Measurements from ENCODE around the gene NR1D2.

Gene NR1D2

GRCh38 chr3:23932571-23932970 is 12.5 kb upstream of the NR1D2 start:
- no peak for DNase-seq (ENCODE audit: low read depth)
- H3K4me3 ChIP-seq (ENCODE audit: low read depth, low read length): no peak overlapping the region
- no peak for TF ChIP-seq CTCF (IDR thresholded peaks at IDR 0.05; ENCODE audit: insufficient read depth, low read depth, low read length, missing control alignments)

GRCh38 chr3:23934253-23934652 is 10.8 kb upstream of the NR1D2 start:
- no peak for TF ChIP-seq CTCF (IDR thresholded peaks at IDR 0.05; ENCODE audit: insufficient read depth, low read depth, low read length, missing control alignments)
- DNase-seq (ENCODE audit: low read depth): no peak

GRCh38 chr3:23937296-23937695 is 7.8 kb upstream of the NR1D2 start:
- no peak for DNase-seq (ENCODE audit: low read depth)
- TF ChIP-seq CTCF (IDR thresholded peaks at IDR 0.05; ENCODE audit: insufficient read depth, low read depth, low read length, missing control alignments): no peak
- no peak overlapping the region for H3K4me3 ChIP-seq (ENCODE audit: low read depth, low read length)

More at GRCh38 chr3:23934253-23934652, 10.8 kb upstream of the NR1D2 start:
- H3K4me3 ChIP-seq (ENCODE audit: low read depth, low read length): no peak overlapping the region

GRCh38 chr3:23938688-23939087 is 6.4 kb upstream of the NR1D2 start:
- no peak for TF ChIP-seq CTCF (IDR thresholded peaks at IDR 0.05; ENCODE audit: insufficient read depth, low read depth, low read length, missing control alignments)
- H3K4me3 ChIP-seq (ENCODE audit: low read depth, low read length): no peak overlapping the region
- DNase-seq (ENCODE audit: low read depth): no peak

- no peak for DNase-seq (ENCODE audit: low read depth)
- TF ChIP-seq CTCF (IDR thresholded peaks at IDR 0.05; ENCODE audit: insufficient read depth, low read depth, low read length, missing control alignments): no peak
- H3K4me3 ChIP-seq (ENCODE audit: low read depth, low read length): no peak overlapping the region
Measured at GRCh38 chr3:23940775-23941174, 4.3 kb upstream of the NR1D2 start.

GRCh38 chr3:23941440-23941839 is 3.6 kb upstream of the NR1D2 start:
- H3K4me3 ChIP-seq (ENCODE audit: low read depth, low read length): no peak overlapping the region
- DNase-seq (ENCODE audit: low read depth): no peak
- TF ChIP-seq CTCF (IDR thresholded peaks at IDR 0.05; ENCODE audit: insufficient read depth, low read depth, low read length, missing control alignments): no peak

- H3K4me3 ChIP-seq (ENCODE audit: low read depth, low read length): no peak overlapping the region
- TF ChIP-seq CTCF (IDR thresholded peaks at IDR 0.05; ENCODE audit: insufficient read depth, low read depth, low read length, missing control alignments): no peak
- no peak for DNase-seq (ENCODE audit: low read depth)
Measured at GRCh38 chr3:23942546-23942945, 2.5 kb upstream of the NR1D2 start.

All from GM12865 (cell line).